Large intestine (tissue), 3 donors: ENCODE results near the gene HTATIP2. TPM values are rescaled to one million over a fixed set of nuclear protein-coding genes. Genes with fewer than 3 reads are reported as not detected.
"Not testable (repeated sequence)": the region's sequence is repeated elsewhere in the genome, so short reads cannot be mapped to it uniquely, and the experiment has no call there.

ENCODE experiments used
- DNase-seq, 2 donors: peaks; one replicate each; pipeline versions ENCODE4 v3.0.0 to v3.0.0-alpha.2; 2013
- H3K27ac ChIP-seq: one replicate; pipeline ENCODE4 v1.5.1; 2013; ENCODE audit warnings: low read length
- H3K27me3 ChIP-seq: 2 replicates; pipeline ENCODE4 v1.6.1; 2013; ENCODE audit warnings: low read length; ENCODE audit not compliant: control insufficient read depth, insufficient read depth
- H3K36me3 ChIP-seq: 2 replicates; pipeline ENCODE4 v1.6.1; 2013; ENCODE audit warnings: low read length; ENCODE audit not compliant: control insufficient read depth, insufficient read depth
- H3K4me1 ChIP-seq: one replicate; pipeline ENCODE4 v1.6.1; 2013; ENCODE audit warnings: low read length; ENCODE audit not compliant: control insufficient read depth, insufficient read depth
- H3K4me3 ChIP-seq: one replicate; pipeline ENCODE4 v1.5.1; 2013; ENCODE audit warnings: low read length
- H3K9me3 ChIP-seq: one replicate; pipeline ENCODE4 v1.6.1; 2013; ENCODE audit warnings: mild to moderate bottlenecking, low read depth, low read length, moderate library complexity; ENCODE audit not compliant: control insufficient read depth
- WGBS: methylation state at CpG from one replicate; pipeline ENCODE4 v1.1.5; 2013; ENCODE audit warnings: low lambda C conversion rate; ENCODE audit not compliant: insufficient coverage; 5-methylcytosine and 5-hydroxymethylcytosine counted together
- polyA plus RNA-seq: library from polyadenylated mRNA; unstranded; fragments of 120-200 nt; gene quantifications from one replicate; pipeline ENCODE4 v1.2.1, GENCODE V29; 2013

Gene HTATIP2
- polyA plus RNA-seq, 1 donor: 25.0 TPM

GRCh38 chr11:20351751-20352262, 11.7 kb upstream of the HTATIP2 start:
- no peaks in the 10 kb centered on the region for H3K9me3 ChIP-seq
- 67% methylated on average over 1 of the region's 2 CpGs for WGBS
- H3K4me3 ChIP-seq: no peak overlapping the region
- H3K4me1 ChIP-seq: peaks cover 8% of the 10 kb centered on the region
- no peak for DNase-seq
- no peaks in the 10 kb centered on the region for H3K27me3 ChIP-seq
- H3K27ac ChIP-seq: no peak overlapping the region
- H3K36me3 ChIP-seq: no peaks in the 10 kb centered on the region

DNA sequence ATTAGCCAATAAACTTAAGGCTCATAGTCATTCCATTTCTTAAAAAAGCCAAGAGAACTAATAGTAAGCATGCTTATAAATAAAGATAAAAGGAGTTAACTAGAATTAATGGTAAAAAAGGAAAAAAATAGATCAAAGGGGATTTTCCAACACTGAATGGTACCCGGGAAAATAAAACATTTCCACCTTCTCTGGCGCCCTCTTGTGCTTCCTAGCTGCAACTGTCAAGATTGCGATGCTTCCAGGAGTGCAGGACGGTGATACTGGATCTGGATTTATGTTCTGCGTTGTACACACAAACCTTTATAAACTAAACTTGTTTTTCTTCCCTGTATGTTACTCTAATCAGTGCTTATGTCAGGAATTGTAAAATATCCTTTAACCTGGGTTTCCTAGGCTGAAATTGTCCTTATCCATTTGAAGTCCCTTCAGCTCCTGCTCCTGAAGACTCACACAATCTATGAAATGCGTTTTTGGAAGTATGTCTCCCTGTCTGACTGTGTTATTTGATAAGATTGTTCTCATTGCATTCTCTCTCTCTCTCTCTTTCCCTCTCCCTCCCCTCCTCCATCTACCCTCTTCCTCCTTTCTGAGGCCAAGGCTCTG, 9.6 kb upstream of the HTATIP2 start:
- Histone ChIP-seq H3K27me3 (no peaks in the 10 kb centered on the region), H3K9me3 (no peaks in the 10 kb centered on the region), H3K4me1 (peaks cover 8% of the 10 kb centered on the region), H3K36me3 (no peaks in the 10 kb centered on the region), H3K4me3 (no peak overlapping the region), H3K27ac (no peak overlapping the region)
- DNase-seq: peak in 1 of 2 donors; percentile 31
- WGBS: 40% methylated on average over 1 of the region's 6 CpGs

DNA sequence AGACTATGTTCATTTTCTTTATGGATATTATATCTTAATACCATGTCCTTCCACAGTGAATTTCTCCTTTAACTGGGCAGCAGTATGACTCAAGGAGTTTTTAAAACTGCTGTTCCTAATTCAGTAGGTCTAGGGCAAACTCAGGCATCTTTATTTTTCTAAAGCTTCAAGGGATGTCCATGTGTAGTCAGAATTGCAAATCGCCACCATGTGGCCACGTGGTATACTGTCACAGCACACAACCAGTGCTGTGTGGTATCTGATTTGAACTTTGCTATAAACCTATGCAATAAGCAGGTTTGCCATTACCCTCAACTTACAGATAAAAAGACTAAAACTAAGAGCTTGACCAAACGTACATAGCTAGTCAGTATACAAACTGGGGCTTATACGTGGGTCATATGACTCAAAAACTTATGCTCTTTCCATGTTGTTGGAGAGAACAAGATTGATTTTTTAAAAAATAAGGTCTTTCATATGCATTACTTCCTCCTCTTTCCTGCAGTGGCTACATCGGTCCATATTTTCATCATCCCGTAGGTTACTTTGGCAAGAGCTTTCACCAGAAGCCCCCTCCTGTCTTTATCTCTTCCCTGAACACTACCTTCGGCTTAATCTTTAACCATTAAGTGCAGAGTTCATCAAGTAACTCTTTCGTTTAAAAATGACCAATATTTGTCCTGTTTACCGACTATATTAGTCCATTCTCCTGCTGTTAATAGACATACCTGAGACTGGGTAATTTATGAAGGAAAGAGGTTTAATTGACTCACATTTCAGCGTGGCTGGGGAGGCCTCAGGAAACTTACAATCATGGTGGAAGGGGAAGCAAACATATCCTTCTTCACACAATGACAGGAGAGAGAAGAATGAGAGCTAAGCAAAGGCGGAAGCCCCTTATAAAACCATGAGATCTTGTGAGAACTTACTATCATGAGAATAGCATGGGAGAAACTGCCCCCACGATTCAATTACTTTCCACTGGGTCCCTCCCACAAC, 8.0 kb upstream of the HTATIP2 start:
- H3K4me3 ChIP-seq: no peak overlapping the region
- no peaks in the 10 kb centered on the region for H3K27me3 ChIP-seq
- peaks cover 8% of the 10 kb centered on the region for H3K4me1 ChIP-seq
- peak overlapping the region; percentile 55 for H3K27ac ChIP-seq
- peak; percentile 74 to 81 for DNase-seq
- WGBS: 19% methylated on average over 5 of the region's 12 CpGs
- H3K9me3 ChIP-seq: no peaks in the 10 kb centered on the region
- no peaks in the 10 kb centered on the region for H3K36me3 ChIP-seq

- WGBS: no CpG with 5 or more reads among the region's 1 CpG
- Histone ChIP-seq H3K36me3 (no peaks in the 10 kb centered on the region), H3K4me1 (peaks cover 8% of the 10 kb centered on the region), H3K27ac (no peak overlapping the region), H3K4me3 (no peak overlapping the region), H3K9me3 (no peaks in the 10 kb centered on the region), H3K27me3 (no peaks in the 10 kb centered on the region)
- peak in 1 of 2 donors; percentile 11 for DNase-seq
Measured at GRCh38 chr11:20357150-20357549, 6.4 kb upstream of the HTATIP2 start.

DNA sequence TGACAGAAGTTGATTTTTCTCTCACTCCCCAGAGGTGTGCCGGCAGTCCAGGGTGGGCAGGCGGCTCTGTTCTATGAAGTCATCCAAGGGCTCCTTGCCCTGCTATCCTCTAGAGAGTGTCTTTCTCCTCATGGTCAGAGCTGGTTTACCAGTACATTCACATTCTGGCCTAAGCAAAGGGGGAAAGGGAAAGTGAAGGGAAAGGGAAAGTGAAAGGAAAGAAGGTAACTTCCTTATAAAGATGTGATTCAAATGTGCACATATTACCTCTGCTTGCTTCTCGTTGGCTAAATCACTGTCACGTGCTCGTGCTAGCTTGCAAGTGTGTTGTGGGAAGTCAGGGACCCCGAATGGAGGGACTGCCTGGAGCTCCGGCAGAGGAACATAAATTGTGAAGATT, 2.9 kb upstream of the HTATIP2 start:
- Histone ChIP-seq H3K9me3 (no peaks in the 10 kb centered on the region), H3K4me3 (no peak overlapping the region), H3K36me3 (no peaks in the 10 kb centered on the region), H3K27me3 (no peaks in the 10 kb centered on the region), H3K27ac (no peak overlapping the region), H3K4me1 (peaks cover 5% of the 10 kb centered on the region)
- WGBS: no CpG with 5 or more reads among the region's 7 CpGs
- peak in 1 of 2 donors; percentile 65 for DNase-seq

DNA sequence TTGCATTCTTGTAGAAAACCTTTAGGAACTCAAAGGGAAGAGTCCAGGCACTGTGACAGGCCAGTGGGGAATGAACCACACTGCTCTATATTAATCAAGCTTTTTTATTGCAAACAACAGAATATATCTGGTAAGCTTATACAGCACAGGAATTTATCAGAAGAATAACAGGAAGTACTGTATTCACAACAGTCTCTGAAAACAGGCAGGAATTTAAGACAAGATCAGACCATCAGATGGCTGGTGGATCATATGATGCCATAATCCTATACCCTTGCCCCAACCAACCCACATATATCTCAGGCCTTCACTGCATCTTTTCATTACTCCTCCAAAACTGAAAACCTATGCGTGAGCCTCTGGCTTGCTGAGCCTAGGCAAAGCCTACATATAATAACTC, 1.0 kb upstream of the HTATIP2 start:
- no peak overlapping the region for H3K4me3 ChIP-seq
- no peaks in the 10 kb centered on the region for H3K27me3 ChIP-seq
- WGBS: no CpG with 5 or more reads among the region's 1 CpG
- DNase-seq: no peak
- H3K36me3 ChIP-seq: no peaks in the 10 kb centered on the region
- H3K4me1 ChIP-seq: peaks cover 5% of the 10 kb centered on the region
- H3K9me3 ChIP-seq: no peaks in the 10 kb centered on the region
- no peak overlapping the region for H3K27ac ChIP-seq

GRCh38 chr11:20363149-20363499, 390 bp upstream of the HTATIP2 start:
- H3K27ac ChIP-seq: no peak overlapping the region
- no peaks in the 10 kb centered on the region for H3K36me3 ChIP-seq
- H3K27me3 ChIP-seq: no peaks in the 10 kb centered on the region
- 83% methylated on average over 1 of the region's 2 CpGs for WGBS
- peak overlapping the region; percentile 54 for H3K4me3 ChIP-seq
- peaks cover 5% of the 10 kb centered on the region for H3K4me1 ChIP-seq
- DNase-seq: no peak
- no peaks in the 10 kb centered on the region for H3K9me3 ChIP-seq

DNA sequence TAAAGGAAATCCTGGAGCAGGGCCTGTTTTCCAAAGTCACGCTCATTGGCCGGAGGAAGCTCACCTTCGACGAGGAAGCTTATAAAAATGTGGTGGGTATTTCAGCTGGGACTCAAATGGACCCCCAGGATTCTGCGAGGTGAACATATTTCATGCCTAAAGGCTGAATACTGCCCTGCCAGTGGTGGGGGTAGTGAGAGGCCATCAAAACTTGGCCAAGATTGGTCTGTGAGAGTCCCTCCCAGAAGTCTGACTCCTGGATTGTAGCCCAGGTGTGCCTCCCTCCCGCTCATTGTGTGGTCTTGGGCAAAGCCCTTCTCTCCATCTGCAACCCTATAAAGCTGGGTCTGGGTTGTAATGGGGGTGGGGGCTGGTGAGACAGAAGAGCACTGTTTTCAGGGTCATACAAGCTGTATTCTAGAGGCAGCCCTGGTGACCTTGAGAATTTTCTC, 853 bp downstream of the HTATIP2 start:
- peaks cover 5% of the 10 kb centered on the region for H3K4me1 ChIP-seq
- no peaks in the 10 kb centered on the region for H3K9me3 ChIP-seq
- no peaks in the 10 kb centered on the region for H3K36me3 ChIP-seq
- no peak overlapping the region for H3K27ac ChIP-seq
- H3K4me3 ChIP-seq: peak overlapping the region; percentile 54
- DNase-seq: no peak
- no peaks in the 10 kb centered on the region for H3K27me3 ChIP-seq
- no CpG with 5 or more reads among the region's 6 CpGs for WGBS

DNA sequence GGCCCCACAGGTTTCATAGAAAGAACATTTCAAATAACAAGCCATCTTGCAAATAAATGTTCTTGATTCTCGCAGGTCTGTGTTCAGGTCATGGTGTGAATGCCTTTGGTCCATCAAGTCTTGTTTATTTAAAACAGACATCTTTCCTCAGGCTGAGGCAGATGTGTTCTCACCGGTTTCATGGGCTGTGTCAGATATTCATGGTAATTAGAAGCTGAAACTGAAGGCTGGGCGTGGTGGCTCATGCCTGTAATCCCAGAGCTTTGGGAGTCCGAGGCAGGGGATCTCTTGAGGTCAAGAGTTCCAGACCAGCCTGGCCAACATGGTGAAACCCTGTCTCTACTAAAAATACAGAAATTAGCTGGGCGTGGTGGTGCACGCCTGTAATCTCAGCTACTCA, 2.0 kb downstream of the HTATIP2 start:
- not testable (repeated sequence) for DNase-seq, H3K4me3 ChIP-seq, H3K36me3 ChIP-seq, H3K27me3 ChIP-seq, H3K4me1 ChIP-seq, H3K27ac ChIP-seq, H3K9me3 ChIP-seq
- 83% methylated on average over 1 of the region's 6 CpGs for WGBS

DNA sequence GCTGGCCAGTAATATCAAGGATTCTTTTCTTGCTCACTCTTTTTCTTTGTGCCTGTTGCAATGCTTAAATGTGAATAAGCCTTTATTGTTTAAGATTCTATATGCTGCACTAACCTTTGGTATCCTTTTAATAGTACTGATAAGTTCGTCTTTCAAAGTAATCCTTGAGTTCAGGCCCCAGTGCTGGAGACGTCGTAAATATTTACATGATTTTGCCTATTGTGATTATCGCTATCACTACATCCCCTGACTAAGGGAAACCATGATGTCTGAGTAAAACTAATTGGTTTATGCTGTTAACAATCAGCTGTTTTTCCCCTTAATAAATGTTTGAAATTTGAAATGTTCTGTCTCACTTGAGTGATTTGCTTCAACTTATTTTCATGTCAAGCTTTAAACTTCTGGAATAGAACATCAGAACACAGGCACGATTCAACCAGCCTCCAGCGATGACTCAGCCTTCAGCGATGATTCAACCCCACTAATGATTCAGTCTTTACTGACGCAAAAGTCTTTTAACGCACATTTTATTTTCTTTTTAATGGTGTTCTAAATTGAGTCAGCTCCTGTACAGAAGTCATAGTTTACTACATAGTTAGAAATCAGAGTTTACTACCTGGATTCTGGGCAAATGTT, 3.9 kb downstream of the HTATIP2 start:
- Histone ChIP-seq H3K36me3 (no peaks in the 10 kb centered on the region), H3K27ac (no peak overlapping the region), H3K27me3 (no peaks in the 10 kb centered on the region), H3K4me1 (peaks cover 5% of the 10 kb centered on the region), H3K9me3 (no peaks in the 10 kb centered on the region), H3K4me3 (no peak overlapping the region)
- DNase-seq: peak in 1 of 2 donors; percentile 62
- WGBS: 72% methylated on average over 2 of the region's 9 CpGs
